HEK293 (cell line): ENCODE results near the gene APLF.

Experiments
- CTCF ChIA-PET: fragments of 350-600 bp; formaldehyde crosslinking; extraction: SDS; loops from one replicate; lab custom pipeline; 2021; ENCODE audit warnings: antibody characterized with exemption; lab: Yijun Ruan, JAX
- POLR2A ChIA-PET: fragments of 300-600 bp; formaldehyde crosslinking; extraction: SDS; loops from one replicate; lab custom pipeline; 2020; ENCODE audit warnings: antibody characterized with exemption, inconsistent platforms; lab: Yijun Ruan, JAX
- H3K27ac ChIP-seq: fragments of 200-500 bp; sonication (Bioruptor generic); 2 replicates; pipeline ENCODE4 v1.5.1; 2014; ENCODE audit warnings: low read depth, low read length, control low read depth, inconsistent platforms; ENCODE audit errors: extremely low read depth
- H3K36me3 ChIP-seq, 2 experiments: fragments of 200-500 bp in 1 of 2; sonication (Bioruptor generic) in 1 of 2; 1 replicate in 1 of 2; 2 replicates in 1 of 2; pipeline ENCODE4 v1.5.1; 2014 to 2017; ENCODE audit warnings: inconsistent platforms in 2 of 2, low read length in 2 of 2; ENCODE audit not compliant: control insufficient read depth in 2 of 2, insufficient read depth in 1 of 2
- H3K4me1 ChIP-seq: fragments of 200-500 bp; sonication (Bioruptor generic); 2 replicates; pipeline ENCODE4 v1.5.1; 2014; ENCODE audit warnings: mild to moderate bottlenecking, low read length, inconsistent platforms; ENCODE audit not compliant: control insufficient read depth, insufficient read depth
- H3K4me3 ChIP-seq: 2 replicates; pipeline ENCODE4 v1.5.1; 2011; ENCODE audit warnings: low read depth, mild to moderate bottlenecking, control low read depth, low read length, moderate library complexity
- H3K9me3 ChIP-seq: fragments of 200-500 bp; sonication (Bioruptor generic); 2 replicates; pipeline ENCODE4 v1.5.1; 2014; ENCODE audit warnings: low read depth, low read length, inconsistent platforms; ENCODE audit not compliant: control insufficient read depth, insufficient read depth
- CTCF ChIP-seq: fragments of 450-650 bp; formaldehyde crosslinking; IDR thresholded peaks from 2 replicates; pipeline ENCODE4 v1.5.1; 2016; ENCODE audit warnings: missing biosample characterization, missing genetic modification characterization
- KLF16 ChIP-seq: fragments of 450-650 bp; formaldehyde crosslinking; IDR thresholded peaks from 2 replicates; pipeline ENCODE4 v1.5.1; 2017; ENCODE audit warnings: missing biosample characterization, missing genetic modification characterization
- PRDM10 ChIP-seq: fragments of 450-650 bp; formaldehyde crosslinking; IDR thresholded peaks from 2 replicates; pipeline ENCODE4 v1.5.1; 2016; ENCODE audit warnings: missing biosample characterization, missing genetic modification characterization
- ZBTB11 ChIP-seq: fragments of 450-650 bp; formaldehyde crosslinking; conservative IDR thresholded peaks from 2 replicates; pipeline ENCODE4 v1.5.1; 2016; ENCODE audit warnings: low read depth, missing biosample characterization, missing genetic modification characterization
- ZBTB17 ChIP-seq: fragments of 450-650 bp; formaldehyde crosslinking; IDR thresholded peaks from 2 replicates; pipeline ENCODE4 v1.5.1; 2016; ENCODE audit warnings: missing biosample characterization, missing genetic modification characterization
- ZBTB20 ChIP-seq: fragments of 450-650 bp; formaldehyde crosslinking; IDR thresholded peaks from 2 replicates; pipeline ENCODE4 v1.5.1; 2016; ENCODE audit warnings: missing biosample characterization, missing genetic modification characterization
- ZBTB21 ChIP-seq: fragments of 450-650 bp; formaldehyde crosslinking; IDR thresholded peaks from 2 replicates; pipeline ENCODE4 v1.5.1; 2017; ENCODE audit warnings: missing biosample characterization, missing genetic modification characterization
- ZBTB48 ChIP-seq: fragments of 450-650 bp; formaldehyde crosslinking; IDR thresholded peaks from 2 replicates; pipeline ENCODE4 v1.5.1; 2016; ENCODE audit warnings: missing biosample characterization, missing genetic modification characterization
- ZFP69B ChIP-seq: fragments of 450-650 bp; formaldehyde crosslinking; IDR thresholded peaks from 2 replicates; pipeline ENCODE4 v1.5.1; 2016; ENCODE audit warnings: missing biosample characterization, missing genetic modification characterization
- ZNF169 ChIP-seq: fragments of 450-650 bp; formaldehyde crosslinking; IDR thresholded peaks from 2 replicates; pipeline ENCODE4 v1.5.1; 2016; ENCODE audit warnings: missing biosample characterization, missing genetic modification characterization
- ZNF335 ChIP-seq: fragments of 450-650 bp; formaldehyde crosslinking; conservative IDR thresholded peaks from 2 replicates; pipeline ENCODE4 v1.5.1; 2016; ENCODE audit warnings: missing biosample characterization, missing genetic modification characterization
- ZNF366 ChIP-seq: fragments of 450-650 bp; formaldehyde crosslinking; conservative IDR thresholded peaks from 2 replicates; pipeline ENCODE4 v1.5.1; 2016; ENCODE audit warnings: missing biosample characterization, missing genetic modification characterization
- ZNF426 ChIP-seq: fragments of 450-650 bp; formaldehyde crosslinking; IDR thresholded peaks from 2 replicates; pipeline ENCODE4 v1.5.1; 2017; ENCODE audit warnings: missing biosample characterization, missing genetic modification characterization, mild to moderate bottlenecking, inconsistent platforms, moderate library complexity
- ZNF521 ChIP-seq: fragments of 450-650 bp; formaldehyde crosslinking; IDR thresholded peaks from 2 replicates; pipeline ENCODE4 v1.5.1; 2017; ENCODE audit warnings: missing biosample characterization, mild to moderate bottlenecking, missing genetic modification characterization
- ZNF529 ChIP-seq: fragments of 450-650 bp; formaldehyde crosslinking; IDR thresholded peaks from 2 replicates; pipeline ENCODE4 v1.5.1; 2017; ENCODE audit warnings: missing genetic modification characterization, missing biosample characterization; ENCODE audit not compliant: insufficient replicate concordance
- ZNF548 ChIP-seq: fragments of 450-650 bp; formaldehyde crosslinking; IDR thresholded peaks from 2 replicates; pipeline ENCODE4 v1.5.1; 2016; ENCODE audit warnings: missing biosample characterization, missing genetic modification characterization
- ZNF596 ChIP-seq: fragments of 450-650 bp; IDR thresholded peaks from 2 replicates; pipeline ENCODE4 v1.5.0; 2018; ENCODE audit warnings: missing biosample characterization, mild to moderate bottlenecking, missing genetic modification characterization, moderate library complexity
- ZNF624 ChIP-seq: fragments of 450-650 bp; formaldehyde crosslinking; IDR thresholded peaks from 2 replicates; pipeline ENCODE4 v1.5.1; 2017; ENCODE audit warnings: missing biosample characterization, missing genetic modification characterization
- ZNF629 ChIP-seq: fragments of 450-650 bp; formaldehyde crosslinking; IDR thresholded peaks from 2 replicates; pipeline ENCODE4 v1.5.1; 2017; ENCODE audit warnings: missing biosample characterization, missing genetic modification characterization
- ZNF660 ChIP-seq: fragments of 450-650 bp; IDR thresholded peaks from 2 replicates; pipeline ENCODE4 v1.5.1; 2018; ENCODE audit warnings: missing biosample characterization, mild to moderate bottlenecking, missing genetic modification characterization
- ZNF747 ChIP-seq: fragments of 450-650 bp; formaldehyde crosslinking; IDR thresholded peaks from 2 replicates; pipeline ENCODE4 v1.5.1; 2016; ENCODE audit warnings: missing biosample characterization, missing genetic modification characterization
- ZNF76 ChIP-seq: fragments of 450-650 bp; formaldehyde crosslinking; IDR thresholded peaks from 2 replicates; pipeline ENCODE4; 2016; ENCODE audit warnings: low read depth, missing biosample characterization, missing genetic modification characterization, borderline replicate concordance
- ZNF785 ChIP-seq: fragments of 450-650 bp; formaldehyde crosslinking; IDR thresholded peaks from 2 replicates; pipeline ENCODE4 v1.5.1; 2016; ENCODE audit warnings: missing biosample characterization, missing genetic modification characterization
- ZNF843 ChIP-seq: fragments of 450-650 bp; formaldehyde crosslinking; IDR thresholded peaks from 2 replicates; pipeline ENCODE4 v1.5.1; 2016; ENCODE audit warnings: missing biosample characterization, missing genetic modification characterization
- TF ChIP-seq, protein P1 (sequence below): fragments of 450-650 bp; formaldehyde crosslinking; IDR thresholded peaks from 2 replicates; pipeline ENCODE4 v1.5.1; 2016; ENCODE audit warnings: missing biosample characterization, missing genetic modification characterization
- TF ChIP-seq, protein P2 (sequence below): fragments of 450-650 bp; formaldehyde crosslinking; IDR thresholded peaks from 2 replicates; pipeline ENCODE4 v1.5.1; 2016; ENCODE audit warnings: missing biosample characterization, missing genetic modification characterization, low read depth

APLF gene

DNA sequence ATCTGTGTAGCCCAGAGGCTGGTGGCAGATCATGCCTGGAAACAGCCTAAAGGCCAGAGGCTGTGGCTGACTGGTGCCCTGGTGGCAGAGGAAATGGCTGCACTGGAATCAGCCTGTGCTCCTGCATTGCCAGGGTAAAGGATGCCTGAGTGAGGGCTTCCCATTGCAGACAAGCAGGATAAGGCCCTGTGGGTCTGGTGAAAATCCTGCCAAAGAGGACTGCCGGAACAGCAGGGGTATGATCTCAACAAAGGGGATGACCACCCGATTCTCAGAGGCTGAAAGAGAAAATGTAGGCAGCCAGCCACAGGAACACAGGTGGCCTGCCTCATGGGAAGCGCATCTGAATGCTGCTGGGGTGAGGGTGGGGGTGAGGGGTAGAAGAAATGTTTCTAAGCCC, 48.5 kb upstream of the APLF start (continued):
- TF ChIP-seq ZNF169 (tag by site-specific recombination) = no peak
- no peak for TF ChIP-seq ZNF335 (tag by site-specific recombination)
- TF ChIP-seq ZNF624 = no peak
- TF ChIP-seq ZNF426 (tag by site-specific recombination) = no peak
- no peak for TF ChIP-seq ZNF747 (tag by site-specific recombination)
- TF ChIP-seq ZNF548 (tag by site-specific recombination) = no peak
- TF ChIP-seq ZBTB20 (tag by site-specific recombination) = no peak
- TF ChIP-seq ZBTB21 = no peak

- no peaks in the 10 kb centered on the region for H3K9me3 ChIP-seq
- H3K36me3 ChIP-seq = no peaks in the 10 kb centered on the region
- H3K27ac ChIP-seq = no peak overlapping the region
- CTCF ChIA-PET = interaction anchor here (0.6 kb wide), 2 partner anchors 20 to 225 kb away, joined by 3 read pairs; no protein-coding TSS in a partner anchor
- H3K4me1 ChIP-seq = no peaks in the 10 kb centered on the region
- H3K4me3 ChIP-seq = no peak overlapping the region
- POLR2A ChIA-PET = no interaction called here
- no peak for TF ChIP-seq ZBTB48 (tag by site-specific recombination)
- no peak for TF ChIP-seq ZNF660 (tag by site-specific recombination)
- no peak for TF ChIP-seq ZNF529 (tag by site-specific recombination)
- 0 out of 2 replicates have a peak, but pooled peaks have one; percentile 22 for TF ChIP-seq KLF16 (tag by site-specific recombination)
- no peak for TF ChIP-seq ZNF76 (tag by site-specific recombination)
- peak; percentile 19; the same call in 1 of the 2 replicates for TF ChIP-seq ZNF366 (tag by site-specific recombination)
- TF ChIP-seq ZNF785 (tag by site-specific recombination) = no peak
- TF ChIP-seq ZNF596 = no peak
- TF ChIP-seq ZBTB17 (tag by site-specific recombination) = peak; percentile 86
- TF ChIP-seq PRDM10 = peak; percentile 25; the same call in 1 of the 2 replicates
- no peak for TF ChIP-seq ZNF521
- TF ChIP-seq ZNF843 (tag by site-specific recombination) = no peak
- no peak for TF ChIP-seq ZNF629 (tag by site-specific recombination)
- no peak for TF ChIP-seq CTCF
- TF ChIP-seq, protein P1, sequence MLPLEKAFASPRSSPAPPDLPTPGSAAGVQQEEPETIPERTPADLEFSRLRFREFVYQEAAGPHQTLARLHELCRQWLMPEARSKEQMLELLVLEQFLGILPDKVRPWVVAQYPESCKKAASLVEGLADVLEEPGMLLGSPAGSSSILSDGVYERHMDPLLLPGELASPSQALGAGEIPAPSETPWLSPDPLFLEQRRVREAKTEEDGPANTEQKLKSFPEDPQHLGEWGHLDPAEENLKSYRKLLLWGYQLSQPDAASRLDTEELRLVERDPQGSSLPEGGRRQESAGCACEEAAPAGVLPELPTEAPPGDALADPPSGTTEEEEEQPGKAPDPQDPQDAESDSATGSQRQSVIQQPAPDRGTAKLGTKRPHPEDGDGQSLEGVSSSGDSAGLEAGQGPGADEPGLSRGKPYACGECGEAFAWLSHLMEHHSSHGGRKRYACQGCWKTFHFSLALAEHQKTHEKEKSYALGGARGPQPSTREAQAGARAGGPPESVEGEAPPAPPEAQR = 0 out of 2 replicates have a peak, but pooled peaks have one; percentile 22
- TF ChIP-seq ZFP69B = peak; percentile 79
- no peak for TF ChIP-seq ZNF169 (tag by site-specific recombination)
- TF ChIP-seq, protein P2, sequence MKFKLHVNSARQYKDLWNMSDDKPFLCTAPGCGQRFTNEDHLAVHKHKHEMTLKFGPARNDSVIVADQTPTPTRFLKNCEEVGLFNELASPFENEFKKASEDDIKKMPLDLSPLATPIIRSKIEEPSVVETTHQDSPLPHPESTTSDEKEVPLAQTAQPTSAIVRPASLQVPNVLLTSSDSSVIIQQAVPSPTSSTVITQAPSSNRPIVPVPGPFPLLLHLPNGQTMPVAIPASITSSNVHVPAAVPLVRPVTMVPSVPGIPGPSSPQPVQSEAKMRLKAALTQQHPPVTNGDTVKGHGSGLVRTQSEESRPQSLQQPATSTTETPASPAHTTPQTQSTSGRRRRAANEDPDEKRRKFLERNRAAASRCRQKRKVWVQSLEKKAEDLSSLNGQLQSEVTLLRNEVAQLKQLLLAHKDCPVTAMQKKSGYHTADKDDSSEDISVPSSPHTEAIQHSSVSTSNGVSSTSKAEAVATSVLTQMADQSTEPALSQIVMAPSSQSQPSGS (tag by site-specific recombination) = no peak
- TF ChIP-seq ZBTB11 (tag by site-specific recombination) = no peak
Observed at GRCh38 chr2:68420254-68420910, 47.0 kb upstream of the APLF start.
